SHP77 (cell line): ENCODE data around the gene IDNK.
"Not testable (repeated sequence)": the region's sequence is repeated elsewhere in the genome, so short reads cannot be mapped to it uniquely, and the experiment has no call there.

Experiments
- DNase-seq, 2 experiments: peaks; one replicate each; lab custom pipeline; 2025; lab: John Stamatoyannopoulos, UW

Gene IDNK

GRCh38 chr9:83622939-83623678 lies at the start of gene IDNK:
IDNK (plus strand) TSS chr9:83623143; CDS start chr9:83623172, 29 bp downstream.
- DNase-seq, result peak in 1 of 2 experiments; percentile 44

- no peak for DNase-seq
Observed at GRCh38 chr9:83574482-83574881, 48.5 kb upstream of the IDNK start.

GRCh38 chr9:83582029-83582428 lies 40.9 kb upstream of the IDNK start:
- no peak for DNase-seq

- peak; percentile 3 to 19 for DNase-seq
Observed at GRCh38 chr9:83583151-83584014, 39.6 kb upstream of the IDNK start.

- DNase-seq, result no peak
Observed at GRCh38 chr9:83584995-83585394, 37.9 kb upstream of the IDNK start.

GRCh38 chr9:83588256-83588655 lies 34.7 kb upstream of the IDNK start:
- DNase-seq, result no peak

GRCh38 chr9:83596899-83597504 lies 25.9 kb upstream of the IDNK start:
- DNase-seq, result no peak

GRCh38 chr9:83598487-83598886 lies 24.5 kb upstream of the IDNK start:
- DNase-seq, result no peak

GRCh38 chr9:83599071-83599470 lies 23.9 kb upstream of the IDNK start:
- DNase-seq, result no peak

- no peak for DNase-seq
Observed at GRCh38 chr9:83601463-83601862, 21.5 kb upstream of the IDNK start.

GRCh38 chr9:83607620-83608019 lies 15.3 kb upstream of the IDNK start:
- DNase-seq, result not testable (repeated sequence)

GRCh38 chr9:83613298-83613697 lies 9.6 kb upstream of the IDNK start:
- not testable (repeated sequence) for DNase-seq

GRCh38 chr9:83617299-83617698 lies 5.6 kb upstream of the IDNK start:
- DNase-seq, result no peak

GRCh38 chr9:83620841-83621636 lies 1.9 kb upstream of the IDNK start:
- peak in 1 of 2 experiments; percentile 14 for DNase-seq

GRCh38 chr9:83622433-83622938 lies 457 bp upstream of the IDNK start:
- peak; percentile 35 to 54 for DNase-seq

- DNase-seq, result no peak
Observed at GRCh38 chr9:83623679-83624076, 735 bp downstream of the IDNK start.

- DNase-seq, result no peak
Observed at GRCh38 chr9:83625178-83625577, 2.2 kb downstream of the IDNK start.

GRCh38 chr9:83628540-83628939 lies 5.6 kb downstream of the IDNK start:
- DNase-seq, result no peak

GRCh38 chr9:83629433-83630104 lies 6.6 kb downstream of the IDNK start:
- no peak for DNase-seq

GRCh38 chr9:83630938-83631457 lies 8.1 kb downstream of the IDNK start:
- no peak for DNase-seq

- no peak for DNase-seq
Observed at GRCh38 chr9:83633255-83633654, 10.3 kb downstream of the IDNK start.
